ENCODE data around the gene CLDN5. TPM values are rescaled to one million over a fixed set of nuclear protein-coding genes. Genes with fewer than 3 reads are reported as not detected.

The CLDN5 gene
- total RNA-seq, 3 donors from 2014 or later, result 65.0 to 301 (median 65.1) TPM

DNA sequence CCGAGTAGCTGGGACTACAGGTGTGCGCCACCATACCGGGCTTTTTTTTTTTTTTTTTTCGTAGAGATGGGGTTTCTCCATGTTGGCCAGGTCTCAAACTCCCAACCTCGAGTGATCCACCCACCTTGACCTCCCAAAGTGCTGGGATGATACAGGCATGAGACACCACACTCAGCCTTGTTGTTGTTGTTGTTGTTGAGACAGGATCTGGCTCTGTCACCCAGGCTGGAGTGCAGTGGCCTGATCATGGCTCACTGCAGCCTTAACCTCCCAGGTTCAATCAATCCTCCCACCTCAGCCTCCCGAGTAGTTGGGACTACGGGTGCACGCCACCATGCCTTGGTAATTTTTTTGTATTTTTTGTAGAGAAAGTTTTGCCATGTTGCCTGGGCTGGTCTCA lies 23.4 kb upstream of the CLDN5 start:
- Histone ChIP-seq H3K4me1 (no peaks in the 10 kb centered on the region), H3K36me3 (no peaks in the 10 kb centered on the region), H3K27me3 (no peaks in the 10 kb centered on the region), H3K27ac (no peak overlapping the region), H3K9me3 (no peaks in the 10 kb centered on the region), H3K4me3 (no peak overlapping the region)
- DNase-seq (ENCODE audit: low spot score in 2 of 2), result no peak
- no peak for TF ChIP-seq CTCF (IDR thresholded peaks at IDR 0.05)
- no peak for TF ChIP-seq POLR2AphosphoS5 (IDR thresholded peaks at IDR 0.05)
- no peak for TF ChIP-seq POLR2A (IDR thresholded peaks at IDR 0.05)
- intact Hi-C loops (cut with DNase I; ENCODE audit: low total_unique reads), result no loop called here

DNA sequence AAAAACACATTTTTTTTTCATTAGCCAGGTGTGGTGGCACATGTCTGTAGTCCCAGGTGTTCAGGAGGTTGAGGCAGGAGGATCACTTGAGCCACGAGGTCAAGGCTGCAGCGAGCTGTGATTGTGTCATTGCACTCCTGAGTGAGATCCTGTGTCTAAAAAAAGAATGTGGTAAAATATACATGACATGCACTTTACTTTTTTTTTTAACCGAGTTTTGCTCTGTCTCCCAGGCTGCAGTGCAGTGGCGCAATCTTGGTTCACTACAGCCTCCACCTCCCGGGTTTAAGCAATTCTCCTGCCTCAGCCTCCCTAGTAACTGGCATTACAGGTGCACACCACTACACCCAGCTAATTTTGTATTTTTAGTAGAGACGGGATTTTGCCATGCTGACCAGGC lies 22.5 kb upstream of the CLDN5 start:
- Histone ChIP-seq H3K36me3 (no peaks in the 10 kb centered on the region), H3K4me3 (no peak overlapping the region), H3K9me3 (no peaks in the 10 kb centered on the region), H3K27me3 (no peaks in the 10 kb centered on the region), H3K27ac (no peak overlapping the region), H3K4me1 (no peaks in the 10 kb centered on the region)
- intact Hi-C loops (cut with DNase I; ENCODE audit: low total_unique reads), result no loop called here
- no peak for DNase-seq (ENCODE audit: low spot score in 2 of 2)
- TF ChIP-seq POLR2AphosphoS5 (IDR thresholded peaks at IDR 0.05) (no peak), CTCF (IDR thresholded peaks at IDR 0.05) (no peak), POLR2A (IDR thresholded peaks at IDR 0.05) (no peak)

DNA sequence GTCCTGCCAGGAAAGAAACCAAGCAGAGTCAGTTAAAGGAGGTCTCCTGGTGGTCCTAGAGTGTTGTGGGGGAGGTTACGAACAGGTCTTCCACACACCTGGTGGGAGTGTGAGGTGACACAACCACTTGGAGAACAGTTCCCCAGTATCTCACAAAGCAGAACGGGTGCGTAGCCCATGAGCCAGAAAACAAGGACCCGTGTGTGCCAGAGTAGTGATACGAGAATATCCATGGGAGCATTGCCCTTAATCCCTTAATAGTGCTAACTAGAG lies 21.7 kb upstream of the CLDN5 start:
- TF ChIP-seq CTCF (IDR thresholded peaks at IDR 0.05), result no peak
- TF ChIP-seq POLR2AphosphoS5 (IDR thresholded peaks at IDR 0.05), result no peak
- TF ChIP-seq POLR2A (IDR thresholded peaks at IDR 0.05), result no peak
- H3K9me3 ChIP-seq, result no peaks in the 10 kb centered on the region
- no peak for DNase-seq (ENCODE audit: low spot score in 2 of 2)

DNA sequence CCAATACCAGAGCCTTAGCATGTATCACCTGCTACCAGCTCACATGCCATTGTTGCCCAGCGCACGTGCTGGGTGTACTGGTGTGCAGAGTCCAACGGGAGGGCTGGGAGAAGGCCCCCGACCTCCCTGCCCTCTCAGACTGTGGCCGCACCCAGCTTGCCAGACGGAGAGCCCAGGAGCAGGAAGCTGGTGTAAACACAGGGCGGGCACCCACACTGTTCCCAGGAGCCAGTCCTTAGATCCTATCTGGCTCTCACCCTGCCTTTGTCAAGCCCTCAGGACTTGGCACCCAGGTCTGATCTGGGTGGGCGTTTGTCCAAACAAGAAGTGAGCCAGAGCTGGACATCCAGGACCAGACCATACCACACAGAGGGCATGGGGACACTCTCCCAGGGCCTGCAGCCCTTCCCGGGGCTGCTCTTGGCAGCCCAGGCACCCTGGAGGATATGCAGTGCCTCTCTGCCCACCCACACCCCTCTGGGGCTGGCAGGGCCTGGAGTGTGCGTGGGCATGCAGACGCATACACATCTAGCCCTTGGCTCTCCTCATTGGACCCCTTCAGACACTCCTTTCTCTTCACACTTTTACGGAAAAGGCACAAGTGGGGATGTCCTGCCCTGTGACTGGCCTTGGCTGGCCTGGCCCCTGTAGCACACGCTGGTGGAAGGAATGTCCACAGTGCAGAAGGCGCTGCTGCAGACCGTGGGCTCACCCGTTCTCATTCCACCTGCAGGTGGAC lies 19.9 kb upstream of the CLDN5 start:
- H3K27ac ChIP-seq, result no peak overlapping the region
- TF ChIP-seq CTCF (IDR thresholded peaks at IDR 0.05) (no peak), POLR2A (IDR thresholded peaks at IDR 0.05) (no peak), POLR2AphosphoS5 (IDR thresholded peaks at IDR 0.05) (no peak)
- no peak for DNase-seq (ENCODE audit: low spot score in 2 of 2)
- H3K9me3 ChIP-seq, result no peaks in the 10 kb centered on the region
- no peaks in the 10 kb centered on the region for H3K4me1 ChIP-seq
- no peak overlapping the region for H3K4me3 ChIP-seq
- no peaks in the 10 kb centered on the region for H3K27me3 ChIP-seq
- intact Hi-C loops (cut with DNase I; ENCODE audit: low total_unique reads), result no loop called here
- no peaks in the 10 kb centered on the region for H3K36me3 ChIP-seq

More for the DNA sequence above, 21.7 kb upstream of the CLDN5 start:
- no peaks in the 10 kb centered on the region for H3K36me3 ChIP-seq
- no peak overlapping the region for H3K27ac ChIP-seq
- H3K4me1 ChIP-seq, result no peaks in the 10 kb centered on the region
- no peak overlapping the region for H3K4me3 ChIP-seq
- intact Hi-C loops (cut with DNase I; ENCODE audit: low total_unique reads), result no loop called here
- H3K27me3 ChIP-seq, result no peaks in the 10 kb centered on the region

DNA sequence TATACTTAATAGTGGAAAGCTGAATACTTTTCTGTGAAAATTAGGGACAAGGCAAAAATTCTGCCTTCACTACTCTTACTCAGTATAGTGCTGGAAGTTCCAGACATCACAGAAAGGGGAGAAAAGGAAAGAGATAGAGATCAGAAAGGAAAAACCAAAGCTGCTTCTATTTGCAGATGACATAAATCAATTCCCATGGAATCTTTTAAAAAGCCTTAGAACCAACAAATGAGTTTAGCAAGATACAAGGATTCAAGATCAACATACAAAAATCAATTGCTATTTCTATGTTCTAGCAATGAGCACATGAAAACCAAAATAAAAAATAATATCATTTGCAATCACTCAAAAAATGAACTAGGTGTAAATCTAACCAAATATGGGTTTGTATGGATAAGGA lies 16.2 kb upstream of the CLDN5 start:
- TF ChIP-seq POLR2A (IDR thresholded peaks at IDR 0.05) (no peak), CTCF (IDR thresholded peaks at IDR 0.05) (no peak), POLR2AphosphoS5 (IDR thresholded peaks at IDR 0.05) (no peak)
- no peak for DNase-seq (ENCODE audit: low spot score in 2 of 2)
- no peak overlapping the region for H3K4me3 ChIP-seq
- no peaks in the 10 kb centered on the region for H3K4me1 ChIP-seq
- H3K27me3 ChIP-seq, result no peaks in the 10 kb centered on the region
- H3K27ac ChIP-seq, result no peak overlapping the region
- H3K36me3 ChIP-seq, result no peaks in the 10 kb centered on the region
- H3K9me3 ChIP-seq, result no peaks in the 10 kb centered on the region
- intact Hi-C loops (cut with DNase I; ENCODE audit: low total_unique reads), result no loop called here
